ENCODE results near the gene TDP2.

GRCh38 chr6:24632573-24632972, 34.1 kb downstream of the TDP2 start:
- TF ChIP-seq CTCF (IDR thresholded peaks at IDR 0.05) (no peak), POLR2A (IDR thresholded peaks at IDR 0.05) (no peak), EP300 (IDR thresholded peaks at IDR 0.05) (no peak), POLR2AphosphoS5 (IDR thresholded peaks at IDR 0.05) (no peak)
